ENCODE results near the gene TRPM6. TPM values are rescaled to one million over a fixed set of nuclear protein-coding genes. Genes with fewer than 3 reads are reported as not detected.

Gene TRPM6
- total and polyA plus RNA-seq, 8 donors: under 0.01 to 18.8 (median 2.3) TPM; not detected in 2

GRCh38 chr9:74804018-74804385, 83.7 kb downstream of the TRPM6 start:
- no peak overlapping the region for H3K4me3 ChIP-seq
- TF ChIP-seq POLR2A (IDR thresholded peaks at IDR 0.05) (no peak), EP300 (IDR thresholded peaks at IDR 0.05) (no peak)
- TF ChIP-seq, protein P1, sequence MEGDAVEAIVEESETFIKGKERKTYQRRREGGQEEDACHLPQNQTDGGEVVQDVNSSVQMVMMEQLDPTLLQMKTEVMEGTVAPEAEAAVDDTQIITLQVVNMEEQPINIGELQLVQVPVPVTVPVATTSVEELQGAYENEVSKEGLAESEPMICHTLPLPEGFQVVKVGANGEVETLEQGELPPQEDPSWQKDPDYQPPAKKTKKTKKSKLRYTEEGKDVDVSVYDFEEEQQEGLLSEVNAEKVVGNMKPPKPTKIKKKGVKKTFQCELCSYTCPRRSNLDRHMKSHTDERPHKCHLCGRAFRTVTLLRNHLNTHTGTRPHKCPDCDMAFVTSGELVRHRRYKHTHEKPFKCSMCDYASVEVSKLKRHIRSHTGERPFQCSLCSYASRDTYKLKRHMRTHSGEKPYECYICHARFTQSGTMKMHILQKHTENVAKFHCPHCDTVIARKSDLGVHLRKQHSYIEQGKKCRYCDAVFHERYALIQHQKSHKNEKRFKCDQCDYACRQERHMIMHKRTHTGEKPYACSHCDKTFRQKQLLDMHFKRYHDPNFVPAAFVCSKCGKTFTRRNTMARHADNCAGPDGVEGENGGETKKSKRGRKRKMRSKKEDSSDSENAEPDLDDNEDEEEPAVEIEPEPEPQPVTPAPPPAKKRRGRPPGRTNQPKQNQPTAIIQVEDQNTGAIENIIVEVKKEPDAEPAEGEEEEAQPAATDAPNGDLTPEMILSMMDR (IDR thresholded peaks at IDR 0.05): no peak
- peaks cover 0 to 3% (median 0%) of the 10 kb centered on the region in 4 donors for H3K4me1 ChIP-seq
- 46 to 59% (median 53%) methylated on average over 2 of the region's 2 CpGs for whole genome bisulfite sequencing, 5 donors
- H3K9me3 ChIP-seq: no peaks in the 10 kb centered on the region
- no peak for DNase-seq
- H3K27ac ChIP-seq: no peak overlapping the region
- intact Hi-C loops (cut with DNase I; ENCODE audit: low total_unique reads): no loop called here
- H3K36me3 ChIP-seq: no peaks in the 10 kb centered on the region
- H3K27me3 ChIP-seq: no peaks in the 10 kb centered on the region

- no peak for DNase-seq
- Histone ChIP-seq H3K36me3 (no peaks in the 10 kb centered on the region), H3K27ac (no peak overlapping the region), H3K4me1 (peaks cover 0 to 3% (median 0%) of the 10 kb centered on the region in 4 donors), H3K27me3 (no peaks in the 10 kb centered on the region), H3K4me3 (no peak overlapping the region), H3K9me3 (no peaks in the 10 kb centered on the region)
- WGBS, 5 donors: 57 to 70% (median 60%) methylated on average over 4 of the region's 4 CpGs
- TF ChIP-seq EP300 (IDR thresholded peaks at IDR 0.05) (no peak), POLR2AphosphoS5 (IDR thresholded peaks at IDR 0.05) (no peak)
- TF ChIP-seq, protein P1 (IDR thresholded peaks at IDR 0.05): no peak
- intact Hi-C loops (cut with DNase I; ENCODE audit: low total_unique reads): no loop called here
These were observed 84.2 kb downstream of the TRPM6 start for GRCh38 chr9:74803376-74804017.

DNA sequence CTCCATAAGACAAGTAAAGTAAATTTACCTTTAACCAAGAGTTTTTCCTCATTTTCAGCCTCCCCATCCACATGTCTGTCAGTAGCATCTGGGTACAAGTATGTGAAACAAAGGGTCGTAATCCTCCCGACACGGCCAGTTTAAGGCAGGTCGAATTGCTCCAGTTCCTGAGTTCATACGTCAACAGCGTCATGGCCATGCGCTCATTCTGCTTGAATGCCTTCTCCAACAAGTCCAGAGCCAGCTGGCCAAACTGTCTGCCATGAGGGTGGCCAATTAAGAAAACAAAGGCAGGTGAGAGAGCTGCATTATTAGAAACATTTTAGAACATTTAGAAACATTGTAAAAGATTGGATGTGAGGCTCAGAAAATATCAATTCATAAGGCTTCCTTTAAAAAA, 87.5 kb downstream of the TRPM6 start:
- no peak for TF ChIP-seq POLR2A (IDR thresholded peaks at IDR 0.05)
- TF ChIP-seq EP300 (IDR thresholded peaks at IDR 0.05): no peak
- TF ChIP-seq POLR2AphosphoS5 (IDR thresholded peaks at IDR 0.05): no peak
- TF ChIP-seq, protein P1 (IDR thresholded peaks at IDR 0.05): no peak
- no peaks in the 10 kb centered on the region for H3K36me3 ChIP-seq
- no peak overlapping the region for H3K27ac ChIP-seq
- H3K4me1 ChIP-seq: peaks cover 0 to 3% (median 0%) of the 10 kb centered on the region in 4 donors
- DNase-seq: no peak
- no peaks in the 10 kb centered on the region for H3K9me3 ChIP-seq
- 83 to 93% (median 90%) methylated on average over 7 of the region's 7 CpGs for WGBS, 5 donors
- H3K4me3 ChIP-seq: no peak overlapping the region
- no peaks in the 10 kb centered on the region for H3K27me3 ChIP-seq
- intact Hi-C loops (cut with DNase I; ENCODE audit: low total_unique reads): no loop called here

DNA sequence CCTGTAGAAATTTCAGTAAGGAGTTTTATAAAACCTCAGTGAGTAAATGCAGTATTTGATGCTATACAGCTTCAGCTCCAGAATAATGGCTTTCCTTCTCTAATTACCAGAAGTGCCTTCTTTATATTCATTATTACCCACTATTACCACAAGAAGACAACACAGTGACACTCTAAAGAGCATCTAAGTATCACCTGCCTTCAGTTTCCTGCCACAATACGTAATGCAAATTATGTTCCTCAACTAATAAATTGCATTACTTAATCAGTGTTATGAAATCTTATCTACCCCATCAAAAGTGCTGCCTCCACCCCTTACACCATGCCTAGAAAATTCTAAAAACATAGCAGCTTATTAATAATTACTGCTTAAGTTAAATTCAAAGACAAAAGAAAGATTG, 91.9 kb downstream of the TRPM6 start:
- Histone ChIP-seq H3K36me3 (no peaks in the 10 kb centered on the region), H3K4me1 (no peaks in the 10 kb centered on the region), H3K9me3 (no peaks in the 10 kb centered on the region), H3K4me3 (no peak overlapping the region), H3K27ac (no peak overlapping the region), H3K27me3 (no peaks in the 10 kb centered on the region)
- TF ChIP-seq EP300 (IDR thresholded peaks at IDR 0.05) (no peak), POLR2AphosphoS5 (IDR thresholded peaks at IDR 0.05) (no peak)
- TF ChIP-seq, protein P1 (IDR thresholded peaks at IDR 0.05): no peak
- intact Hi-C loops (cut with DNase I; ENCODE audit: low total_unique reads): no loop called here
- WGBS, 5 donors: 38 to 88% (median 85%) methylated on average over 1 of the region's 1 CpG
- DNase-seq: no peak

Data from stomach (tissue), 9 donors.